Measurements from ENCODE around the gene STPG2. TPM values are rescaled to one million over a fixed set of nuclear protein-coding genes. Genes with fewer than 3 reads are reported as not detected.

STPG2 gene
- total RNA-seq, 2 donors from 2014 or later, result 0.13 to 0.53 TPM

DNA sequence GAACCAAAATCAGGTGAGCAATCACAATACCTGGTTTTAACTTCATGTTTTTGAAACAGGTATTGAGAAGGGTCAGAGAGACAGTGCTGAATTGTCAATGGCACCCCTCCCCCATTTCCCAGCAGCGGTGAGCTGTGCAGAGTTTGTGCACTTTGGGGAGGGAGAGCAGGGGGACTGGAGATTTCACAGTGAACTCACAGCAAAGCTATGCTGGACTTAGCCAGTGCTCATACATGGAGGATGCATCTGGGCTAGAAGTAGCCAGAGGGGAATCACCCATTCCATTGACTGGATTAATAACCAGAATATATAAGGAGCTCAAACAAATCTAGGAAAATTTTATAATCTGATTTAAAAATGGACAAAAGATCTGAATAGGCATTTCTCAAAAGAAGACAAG is 612.6 kb downstream of the STPG2 start:
- Mint-ChIP-seq H3K27ac (no peak overlapping the region), H3K36me3 (ENCODE audit: low read depth) (no peaks in the 10 kb centered on the region), H3K4me3 (no peak overlapping the region), H3K9me3 (no peaks in the 10 kb centered on the region), H3K4me1 (no peaks in the 10 kb centered on the region), H3K27me3 (ENCODE audit: insufficient read depth) (no peaks in the 10 kb centered on the region)
- no peak overlapping the region for H3K27ac ChIP-seq (ENCODE audit: low read depth, low read length)
- H3K9ac ChIP-seq (ENCODE audit: extremely low read depth, low read length, poor library complexity, severe bottlenecking), result no peak overlapping the region
- TF ChIP-seq, protein P1, sequence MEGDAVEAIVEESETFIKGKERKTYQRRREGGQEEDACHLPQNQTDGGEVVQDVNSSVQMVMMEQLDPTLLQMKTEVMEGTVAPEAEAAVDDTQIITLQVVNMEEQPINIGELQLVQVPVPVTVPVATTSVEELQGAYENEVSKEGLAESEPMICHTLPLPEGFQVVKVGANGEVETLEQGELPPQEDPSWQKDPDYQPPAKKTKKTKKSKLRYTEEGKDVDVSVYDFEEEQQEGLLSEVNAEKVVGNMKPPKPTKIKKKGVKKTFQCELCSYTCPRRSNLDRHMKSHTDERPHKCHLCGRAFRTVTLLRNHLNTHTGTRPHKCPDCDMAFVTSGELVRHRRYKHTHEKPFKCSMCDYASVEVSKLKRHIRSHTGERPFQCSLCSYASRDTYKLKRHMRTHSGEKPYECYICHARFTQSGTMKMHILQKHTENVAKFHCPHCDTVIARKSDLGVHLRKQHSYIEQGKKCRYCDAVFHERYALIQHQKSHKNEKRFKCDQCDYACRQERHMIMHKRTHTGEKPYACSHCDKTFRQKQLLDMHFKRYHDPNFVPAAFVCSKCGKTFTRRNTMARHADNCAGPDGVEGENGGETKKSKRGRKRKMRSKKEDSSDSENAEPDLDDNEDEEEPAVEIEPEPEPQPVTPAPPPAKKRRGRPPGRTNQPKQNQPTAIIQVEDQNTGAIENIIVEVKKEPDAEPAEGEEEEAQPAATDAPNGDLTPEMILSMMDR (conservative IDR thresholded peaks at IDR 0.05), result no peak
- H3K9me3 ChIP-seq (ENCODE audit: control insufficient read depth, low read length), result no peaks in the 10 kb centered on the region
- no peak for DNase-seq
- no peaks in the 10 kb centered on the region for H3K4me1 ChIP-seq (ENCODE audit: control insufficient read depth, insufficient read depth, low read length)
- 88% methylated on average over 1 of the region's 1 CpG; no CpG with 5 or more reads in 1 of the 2 experiments for WGBS, 2 experiments (ENCODE audit: insufficient coverage in 1 of 2, insufficient read length in 1 of 2)
- no peak overlapping the region for H3K4me3 ChIP-seq (ENCODE audit: low read length)
- H3K27me3 ChIP-seq (ENCODE audit: control insufficient read depth, insufficient read depth, low read length, poor library complexity, severe bottlenecking), result no peaks in the 10 kb centered on the region
- no peaks in the 10 kb centered on the region for H3K36me3 ChIP-seq (ENCODE audit: control insufficient read depth, insufficient read depth, low read length)

DNA sequence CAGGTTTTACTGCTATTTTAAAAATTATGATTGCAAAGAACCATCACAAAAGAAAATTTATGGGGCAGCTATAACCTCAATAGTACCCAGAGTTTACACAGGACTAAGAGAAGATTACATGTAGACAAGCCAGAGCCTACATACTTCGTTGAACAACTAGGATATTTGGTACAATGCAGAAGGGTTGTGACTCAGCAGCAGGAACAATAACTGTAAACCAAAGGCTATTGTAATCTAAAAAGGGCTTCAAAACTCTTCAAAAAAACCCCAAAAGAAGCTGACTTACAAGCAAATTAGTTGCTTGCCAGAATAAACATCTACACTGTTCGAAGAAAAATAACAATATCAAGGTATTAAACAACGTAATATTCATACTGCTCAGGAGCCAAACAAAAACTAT is 618.0 kb downstream of the STPG2 start:
- TF ChIP-seq, protein P1 (conservative IDR thresholded peaks at IDR 0.05), result no peak
- no peak overlapping the region for H3K27ac ChIP-seq (ENCODE audit: low read depth, low read length)
- H3K4me3 ChIP-seq (ENCODE audit: low read length), result no peak overlapping the region
- Mint-ChIP-seq H3K4me3 (no peak overlapping the region), H3K27ac (no peak overlapping the region), H3K27me3 (ENCODE audit: insufficient read depth) (no peaks in the 10 kb centered on the region), H3K4me1 (peaks cover 3% of the 10 kb centered on the region), H3K36me3 (ENCODE audit: low read depth) (no peaks in the 10 kb centered on the region), H3K9me3 (no peaks in the 10 kb centered on the region)
- peaks cover 6% of the 10 kb centered on the region for H3K4me1 ChIP-seq (ENCODE audit: control insufficient read depth, insufficient read depth, low read length)
- H3K9me3 ChIP-seq (ENCODE audit: control insufficient read depth, low read length), result no peaks in the 10 kb centered on the region
- H3K36me3 ChIP-seq (ENCODE audit: control insufficient read depth, insufficient read depth, low read length), result no peaks in the 10 kb centered on the region
- DNase-seq, result no peak
- H3K9ac ChIP-seq (ENCODE audit: extremely low read depth, low read length, poor library complexity, severe bottlenecking), result no peak overlapping the region
- no peaks in the 10 kb centered on the region for H3K27me3 ChIP-seq (ENCODE audit: control insufficient read depth, insufficient read depth, low read length, poor library complexity, severe bottlenecking)
- WGBS, 2 experiments (ENCODE audit: insufficient coverage in 1 of 2, insufficient read length in 1 of 2), result 85 to 100% methylated on average over 2 to 3 of the region's 3 CpGs

DNA sequence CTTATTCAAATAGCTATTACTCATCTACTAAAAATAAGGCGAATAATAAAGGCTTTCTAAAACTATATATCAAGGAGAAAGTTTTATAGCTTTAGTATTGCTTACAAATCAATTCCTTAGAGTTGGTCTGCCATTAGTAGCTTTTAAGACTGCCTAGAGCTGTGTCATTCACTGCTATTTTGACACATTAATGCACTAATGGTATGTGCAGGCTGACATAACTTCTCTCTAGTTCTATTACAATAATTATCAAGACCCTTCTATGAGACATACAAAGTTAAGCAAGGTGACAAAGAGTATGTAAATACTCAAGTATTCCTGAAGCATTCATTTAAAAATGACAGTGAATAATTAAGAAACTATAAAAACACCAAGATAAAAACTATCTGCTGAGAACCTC is 625.3 kb downstream of the STPG2 start:
- TF ChIP-seq, protein P1 (conservative IDR thresholded peaks at IDR 0.05), result no peak
- Histone ChIP-seq H3K27ac (ENCODE audit: low read depth, low read length) (no peak overlapping the region), H3K4me1 (ENCODE audit: control insufficient read depth, insufficient read depth, low read length) (no peaks in the 10 kb centered on the region), H3K4me3 (ENCODE audit: low read length) (no peak overlapping the region), H3K9ac (ENCODE audit: extremely low read depth, low read length, poor library complexity, severe bottlenecking) (no peak overlapping the region), H3K9me3 (ENCODE audit: control insufficient read depth, low read length) (no peaks in the 10 kb centered on the region), H3K36me3 (ENCODE audit: control insufficient read depth, insufficient read depth, low read length) (no peaks in the 10 kb centered on the region), H3K27me3 (ENCODE audit: control insufficient read depth, insufficient read depth, low read length, poor library complexity, severe bottlenecking) (no peaks in the 10 kb centered on the region)
- H3K4me3 Mint-ChIP-seq, result no peak overlapping the region
- H3K36me3 Mint-ChIP-seq (ENCODE audit: low read depth), result no peaks in the 10 kb centered on the region
- no peaks in the 10 kb centered on the region for H3K4me1 Mint-ChIP-seq
- no peak for DNase-seq
- H3K27me3 Mint-ChIP-seq (ENCODE audit: insufficient read depth), result no peaks in the 10 kb centered on the region
- H3K27ac Mint-ChIP-seq, result no peak overlapping the region
- no CpG with 5 or more reads among the region's 1 CpG for WGBS, 2 experiments (ENCODE audit: insufficient coverage in 1 of 2, insufficient read length in 1 of 2)
- H3K9me3 Mint-ChIP-seq, result no peaks in the 10 kb centered on the region
